ENCODE measurements around the gene RHBDF2.
"Not testable (repeated sequence)": the region's sequence is repeated elsewhere in the genome, so short reads cannot be mapped to it uniquely, and the experiment has no call there.

The RHBDF2 gene

DNA sequence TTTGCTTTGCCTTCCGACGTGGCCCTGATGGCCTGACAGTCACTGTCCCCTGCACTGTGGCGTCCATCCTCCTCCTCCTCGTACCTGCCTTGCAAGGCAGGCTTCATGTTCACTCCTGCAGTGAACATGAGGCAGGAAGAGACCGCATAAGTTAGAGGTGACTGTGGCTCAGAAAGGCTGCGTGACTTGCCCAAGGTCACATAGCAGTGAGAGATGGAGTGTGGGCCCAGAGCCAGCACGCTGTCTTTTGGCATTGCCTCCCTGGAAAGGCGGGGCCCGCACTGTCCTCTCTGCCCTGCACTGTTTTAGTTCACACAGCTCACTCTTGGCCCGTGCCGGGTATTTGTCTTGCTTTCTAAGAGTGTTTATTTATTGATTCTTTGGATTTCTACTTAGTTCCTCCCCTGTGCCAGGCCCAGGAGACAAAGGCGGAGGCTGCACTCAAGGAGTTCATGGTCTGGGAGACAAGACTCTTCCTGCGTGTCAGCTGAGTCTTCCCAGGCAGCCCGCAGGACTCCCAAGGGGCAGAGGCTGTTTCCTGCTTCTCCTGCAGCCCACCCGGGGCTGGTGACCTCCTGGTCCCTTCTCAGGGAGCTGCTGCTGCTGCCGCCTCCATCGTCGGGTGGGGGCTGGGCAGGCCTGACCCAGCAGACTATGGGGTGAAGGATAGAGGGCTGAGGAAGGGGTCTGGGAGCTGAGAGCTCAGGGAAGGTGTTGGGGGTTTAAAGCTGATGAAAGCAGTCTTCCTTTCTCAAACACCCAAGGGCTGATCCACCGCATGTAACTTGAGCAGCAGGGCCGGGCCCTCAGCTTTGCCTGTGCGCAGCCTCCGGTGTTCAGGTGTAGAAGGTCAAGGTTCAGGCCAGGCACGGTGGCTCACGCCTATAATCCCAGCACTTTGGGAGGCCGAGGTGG is 23.6 kb upstream of the RHBDF2 start:
- DNase-seq (ENCODE audit: low read depth, low spot score): no peak

DNA sequence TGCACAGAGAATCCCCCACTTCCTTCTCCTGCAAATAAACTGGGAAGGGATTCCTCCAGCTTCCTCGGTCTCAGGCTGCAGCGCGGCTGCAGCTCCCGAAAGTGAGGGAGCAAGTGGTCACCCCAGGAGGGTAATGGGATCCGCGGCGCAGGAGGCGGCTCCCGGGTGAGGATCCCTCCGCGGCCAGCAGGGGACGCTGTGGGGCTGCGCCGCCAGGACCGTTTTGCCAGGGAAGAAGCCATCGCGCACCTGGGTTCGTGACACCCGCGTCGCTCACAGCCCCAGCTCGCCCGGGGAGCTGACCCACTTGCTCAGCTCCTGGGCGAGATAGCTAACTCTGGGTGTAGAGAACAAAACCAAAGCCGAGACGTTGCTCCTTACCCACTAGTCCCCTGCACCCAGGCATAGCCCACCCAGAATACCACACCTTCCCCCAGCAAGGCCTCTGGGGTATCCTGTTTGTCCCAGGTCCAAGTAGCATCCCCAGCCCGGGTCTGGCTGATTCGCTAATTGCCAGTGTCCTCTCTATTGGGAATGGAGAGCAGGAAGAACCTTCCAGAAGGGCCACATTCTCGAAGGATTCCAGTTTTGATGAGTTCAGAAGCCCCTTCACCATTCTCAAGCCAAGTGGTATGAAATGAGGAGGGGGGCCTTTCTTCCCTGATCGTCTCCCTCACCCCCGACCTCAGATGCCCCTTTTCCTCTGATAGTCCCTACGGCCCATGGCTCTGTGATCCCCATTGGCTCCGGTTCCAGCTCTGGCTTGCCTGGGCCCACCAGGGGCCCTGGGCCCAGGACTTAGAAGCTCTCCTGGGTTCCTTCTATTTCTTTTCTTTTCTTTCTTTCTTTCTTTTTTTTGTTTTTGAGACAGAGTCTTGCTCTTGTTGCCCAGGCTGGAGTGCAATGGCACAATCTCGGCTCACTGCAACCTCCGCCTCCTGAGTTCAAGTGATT is 22.1 kb upstream of the RHBDF2 start:
- DNase-seq (ENCODE audit: low read depth, low spot score): no peak

- not testable (repeated sequence) for DNase-seq (ENCODE audit: low read depth, low spot score)
These were observed 20.5 kb upstream of the RHBDF2 start for GRCh38 chr17:76521683-76522082.

DNA sequence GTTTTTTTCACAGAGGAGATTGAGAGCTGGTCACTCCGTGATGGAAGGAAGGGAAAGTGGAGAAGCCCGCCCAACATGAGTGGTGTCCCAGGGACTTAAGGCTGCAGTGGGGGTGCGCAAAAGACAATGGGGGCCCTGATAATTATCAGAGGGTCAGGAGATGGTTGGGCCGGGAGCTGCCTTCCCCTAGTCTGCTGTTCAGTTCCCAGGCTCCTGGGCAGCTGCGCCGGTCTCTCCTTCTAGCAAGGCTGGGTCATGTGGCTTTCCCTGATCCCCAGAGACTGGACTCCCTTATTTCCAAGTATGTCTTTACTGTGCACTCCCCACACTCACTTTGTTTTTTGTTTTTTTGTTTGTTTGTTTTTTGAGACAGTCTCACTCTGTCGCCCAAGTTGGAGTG is 20.0 kb upstream of the RHBDF2 start:
- no peak for DNase-seq (ENCODE audit: low read depth, low spot score)

DNA sequence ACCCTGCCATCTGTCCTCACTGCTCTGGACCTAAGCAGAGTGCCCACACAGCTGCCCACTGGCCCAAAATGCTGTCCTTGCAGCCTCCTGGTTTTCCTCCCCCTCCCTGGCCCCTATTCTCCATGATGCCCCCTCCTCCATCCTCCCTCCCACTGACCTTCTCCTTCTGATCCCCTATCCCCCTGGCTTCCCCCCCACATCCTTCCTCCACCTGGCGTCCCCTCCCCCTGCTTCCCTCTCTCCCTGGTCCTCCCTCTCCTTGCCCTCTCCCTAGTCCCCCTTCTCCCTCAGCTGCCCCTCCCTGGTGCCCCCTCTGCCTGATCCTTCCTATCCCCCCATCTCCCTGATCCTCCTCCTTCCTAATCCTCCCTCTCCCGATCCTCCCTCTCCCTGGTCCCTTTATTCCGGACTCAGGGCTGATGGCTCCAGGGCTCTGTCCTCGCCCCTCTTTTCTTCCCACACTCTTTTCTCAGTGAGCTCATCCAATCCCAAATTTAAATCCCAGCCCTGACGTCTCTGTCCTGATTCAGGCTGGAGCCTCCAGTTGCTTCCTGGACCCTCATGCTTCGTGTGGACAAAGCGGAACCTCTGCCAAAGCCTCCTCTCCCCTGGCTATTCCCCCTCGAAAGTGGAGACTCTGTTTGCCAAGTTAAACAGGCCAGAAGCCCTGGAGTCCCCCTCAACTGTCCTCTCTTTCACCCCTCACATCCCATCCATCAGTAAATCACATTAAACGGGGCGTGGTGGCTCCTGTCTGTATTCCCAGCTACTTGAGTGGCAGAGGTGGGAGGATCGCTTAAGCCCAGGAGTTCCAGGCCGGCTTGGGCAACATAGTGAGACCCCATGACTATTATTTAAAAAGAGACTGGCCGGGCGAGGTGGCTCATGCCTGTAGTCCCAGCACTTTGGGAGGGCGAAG is 18.1 kb upstream of the RHBDF2 start:
- DNase-seq (ENCODE audit: low read depth, low spot score): no peak

DNA sequence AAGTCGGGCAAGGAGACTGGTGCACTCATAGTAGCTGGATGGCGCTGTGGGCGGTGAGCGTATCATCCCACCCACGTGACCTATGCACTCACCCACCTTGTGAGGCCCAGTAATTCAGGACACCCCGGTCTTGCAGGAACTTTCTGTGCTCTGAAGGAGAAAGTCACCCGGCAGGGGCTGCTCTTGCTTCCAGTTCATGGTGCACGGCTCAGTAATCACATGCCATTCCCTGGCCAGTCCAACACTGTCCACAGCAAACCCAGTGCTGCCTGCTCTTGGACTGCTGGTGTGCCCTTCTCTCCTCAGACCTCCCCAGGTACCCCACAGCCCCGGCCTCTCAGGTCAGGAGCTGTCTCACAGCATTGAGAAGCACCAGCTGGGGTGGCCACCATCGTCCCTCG is 16.4 kb upstream of the RHBDF2 start:
- DNase-seq (ENCODE audit: low read depth, low spot score): no peak

GRCh38 chr17:76515274-76515949 is 14.2 kb upstream of the RHBDF2 start:
- no peak for DNase-seq (ENCODE audit: low read depth, low spot score)

GRCh38 chr17:76514355-76514754 is 13.1 kb upstream of the RHBDF2 start:
- not testable (repeated sequence) for DNase-seq (ENCODE audit: low read depth, low spot score)

DNA sequence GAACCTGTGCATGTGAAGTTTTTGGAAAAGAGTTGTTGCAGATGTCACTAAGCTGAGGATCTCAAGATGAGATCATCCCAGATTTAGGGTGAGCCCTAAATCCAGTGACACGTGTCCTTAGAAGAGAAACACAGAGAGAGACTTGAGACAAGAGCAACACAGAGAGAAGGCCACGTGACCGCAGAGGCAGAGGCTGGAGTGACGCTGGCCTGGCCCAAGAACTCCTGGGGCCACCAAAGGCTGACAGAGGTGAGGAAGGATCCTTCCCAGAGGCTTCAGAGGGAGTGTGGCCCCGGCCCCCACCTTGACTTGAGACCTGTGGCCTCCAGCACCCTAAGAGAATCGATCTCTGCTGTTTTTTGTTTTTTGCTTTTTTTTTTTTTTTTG is 12.1 kb upstream of the RHBDF2 start:
- no peak for DNase-seq (ENCODE audit: low read depth, low spot score)

GRCh38 chr17:76512366-76513305 is 11.4 kb upstream of the RHBDF2 start:
- no peak for DNase-seq (ENCODE audit: low read depth, low spot score)

DNA sequence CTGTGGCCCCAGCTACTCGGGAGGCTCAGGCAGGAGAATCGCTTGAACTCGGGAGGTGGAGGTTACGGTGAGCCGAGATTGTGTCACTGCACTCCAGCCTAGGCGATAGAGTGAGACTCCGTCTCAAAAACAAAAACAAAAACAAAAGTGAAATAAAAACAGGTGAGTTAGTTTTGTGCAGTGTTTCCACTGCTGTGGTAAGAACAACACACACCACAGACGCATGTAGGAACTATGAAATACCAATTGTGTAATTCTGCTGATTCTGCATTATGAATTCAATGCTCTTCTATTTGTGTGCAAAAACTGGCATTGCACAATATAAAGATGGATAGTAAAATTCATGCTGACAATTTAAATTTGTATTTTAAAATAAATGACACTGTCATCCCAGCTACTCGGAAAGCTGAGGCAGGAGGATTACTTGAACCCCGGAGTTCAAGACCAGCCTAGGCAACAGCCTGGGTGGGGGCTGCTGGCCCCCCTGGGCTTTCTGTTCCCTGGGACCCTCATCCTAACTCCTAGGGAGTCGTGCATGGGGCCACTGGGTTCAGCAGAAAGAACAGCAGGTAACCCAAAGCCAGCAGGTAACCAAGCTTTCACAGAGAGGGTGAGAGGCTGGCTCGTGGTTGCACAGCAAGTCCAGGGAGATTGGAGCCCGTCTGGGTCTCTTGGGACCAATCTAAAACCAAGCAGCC is 10.6 kb upstream of the RHBDF2 start:
- DNase-seq (ENCODE audit: low read depth, low spot score): no peak

DNA sequence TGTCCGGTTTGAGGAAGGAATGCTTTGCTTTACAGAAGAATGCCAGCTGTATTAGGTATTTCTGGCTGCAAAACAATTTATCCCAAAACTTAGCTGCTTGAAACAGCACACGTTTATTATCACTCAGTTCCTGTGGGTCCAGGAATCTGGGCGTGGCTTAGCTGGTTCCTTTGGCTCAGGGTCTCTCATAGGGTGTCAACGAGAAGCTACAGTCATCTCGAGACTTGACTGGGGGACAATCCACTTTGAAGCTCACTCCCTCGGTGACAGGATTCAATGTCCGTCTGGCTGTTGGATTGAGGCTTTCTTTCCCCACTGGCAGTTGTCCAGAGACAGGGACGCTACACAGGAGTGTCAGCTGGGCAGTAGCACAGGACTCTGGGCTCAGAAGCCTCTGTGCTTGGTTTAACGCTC is 9.6 kb upstream of the RHBDF2 start:
- DNase-seq (ENCODE audit: low read depth, low spot score): no peak

DNA sequence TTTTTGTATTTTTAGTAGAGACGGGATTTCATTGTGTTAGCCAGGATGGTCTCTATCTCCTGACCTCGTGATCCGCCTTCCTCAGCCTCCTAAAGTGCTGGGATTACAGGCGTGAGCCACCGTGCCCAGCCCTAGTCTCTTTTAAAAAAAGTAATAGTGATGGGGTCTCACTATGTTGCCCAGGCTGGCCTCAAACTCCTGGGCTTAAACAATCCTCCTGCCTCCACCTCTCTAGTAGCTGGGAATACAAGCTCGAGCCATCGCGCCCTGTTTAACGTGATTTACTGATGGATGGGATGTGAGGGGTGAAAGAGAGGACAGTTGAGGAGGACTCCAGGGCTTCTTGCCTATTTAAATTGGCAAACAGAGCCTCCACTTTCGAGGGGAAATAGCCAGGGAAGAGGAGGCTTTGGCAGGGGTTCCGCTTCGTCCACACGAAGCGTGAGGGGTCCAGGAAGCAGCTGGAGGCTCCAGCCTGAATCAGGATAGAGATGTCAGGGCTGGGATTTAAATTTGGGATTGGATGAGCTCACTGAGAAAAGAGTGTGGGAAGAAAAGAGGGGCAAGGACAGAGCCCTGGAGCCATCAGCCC is 7.3 kb upstream of the RHBDF2 start:
- DNase-seq (ENCODE audit: low read depth, low spot score): not testable (repeated sequence)

DNA sequence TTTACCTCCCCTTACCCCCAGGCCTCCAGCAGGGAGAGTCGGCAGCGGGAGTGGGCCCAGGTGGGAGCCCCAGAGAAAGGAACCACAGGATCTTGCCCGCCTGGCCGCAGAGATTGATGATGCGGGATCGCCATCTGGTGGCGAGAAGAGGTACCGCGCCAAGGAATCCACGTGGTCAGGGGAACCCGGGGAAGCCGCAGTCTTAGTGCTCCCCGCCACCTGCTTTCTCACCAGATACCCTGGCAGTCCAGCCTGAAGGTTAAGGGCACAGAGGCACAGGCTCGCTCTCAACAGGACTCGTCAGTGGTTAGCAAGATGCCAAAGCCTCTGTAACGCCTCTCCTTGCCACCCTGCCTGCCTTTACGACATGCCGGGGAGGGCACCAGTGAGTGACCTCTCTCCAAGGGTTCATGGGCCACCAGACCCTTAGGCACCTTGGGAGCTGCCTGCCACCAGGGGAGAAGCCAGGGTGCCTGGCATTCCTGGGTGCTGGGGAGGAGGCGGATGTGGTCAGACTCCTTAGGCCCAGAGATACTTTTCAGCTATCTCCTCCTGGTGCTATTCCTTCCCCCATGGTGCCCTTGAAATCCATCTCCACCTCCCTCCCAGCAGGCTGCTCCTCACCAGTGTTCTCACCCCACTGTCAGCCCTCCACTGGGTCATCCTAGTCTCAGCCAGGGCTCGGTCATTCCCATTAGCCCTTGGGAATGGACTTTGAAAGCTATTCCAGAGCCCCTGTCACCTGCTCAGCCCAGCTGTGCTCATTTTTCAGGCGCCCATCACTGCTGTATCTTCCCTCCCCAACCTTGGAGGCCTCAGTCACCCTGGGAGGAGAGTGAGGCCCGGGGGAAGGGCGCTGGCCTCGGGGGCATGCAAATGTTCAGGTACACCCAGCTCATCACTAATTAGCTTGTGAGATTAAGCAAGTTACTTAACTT is 5.5 kb upstream of the RHBDF2 start:
- DNase-seq (ENCODE audit: low read depth, low spot score): no peak

GRCh38 chr17:76504117-76504516 is 2.9 kb upstream of the RHBDF2 start:
- no peak for DNase-seq (ENCODE audit: low read depth, low spot score)

GRCh38 chr17:76502341-76503211 is 1.4 kb upstream of the RHBDF2 start:
- no peak for DNase-seq (ENCODE audit: low read depth, low spot score)

Data from iPS DF 19.7 (cell line).